Upper lobe of right lung (tissue), 1 donor: ENCODE results near the gene MACF1. TPM values are rescaled to one million over a fixed set of nuclear protein-coding genes. Genes with fewer than 3 reads are reported as not detected.

Experiments used
- ATAC-seq: fragments of 200-7000 bp; cut with Tn5 transposase; one replicate; pipeline ENCODE4 v1.9.1; 2020; ENCODE audit warnings: mild to moderate bottlenecking, moderate library complexity
- DNase-seq: peaks from one replicate; pipeline ENCODE4 v3.0.0-alpha.2; 2020
- H3K27ac ChIP-seq: fragments of 200-600 bp; one replicate; pipeline ENCODE4 v1.8.0; 2022
- H3K27me3 ChIP-seq: fragments of 200-600 bp; one replicate; pipeline ENCODE4 v1.8.0; 2022; ENCODE audit warnings: mild to moderate bottlenecking
- H3K36me3 ChIP-seq: fragments of 200-600 bp; one replicate; pipeline ENCODE4 v1.8.0; 2022
- H3K4me1 ChIP-seq: fragments of 200-600 bp; one replicate; pipeline ENCODE4 v1.8.0; 2022
- H3K4me3 ChIP-seq: fragments of 200-600 bp; one replicate; pipeline ENCODE4 v1.8.0; 2022; ENCODE audit warnings: mild to moderate bottlenecking
- H3K9me3 ChIP-seq: fragments of 200-600 bp; one replicate; pipeline ENCODE4 v1.8.0; 2022
- intact Hi-C: fragments of 100-400 bp; cut with DNase I; formaldehyde crosslinking; loops from one replicate; pipeline ENCODE4 v1.11.0; 2022
- long read RNA-seq: library from polyadenylated mRNA; unstranded; transcript quantifications from one replicate; pipeline ENCODE4 v2.0.0, GENCODE V29; 2021
- total RNA-seq: library from RNA; stranded (reverse); fragmentation: NEBNext Ultra II Directional; extraction: Animal tissue kit (Norgen Biotek cat#: 25700); gene quantifications from one replicate; pipeline ENCODE4 v1.2.1, GENCODE V29; 2021
- TF ChIP-seq, protein P1 (sequence below): fragments of 200-600 bp; IDR thresholded peaks from one replicate; pipeline ENCODE4 v1.8.0; 2022; ENCODE audit warnings: antibody characterized with exemption
- donor health status: DM: no; HTN: yes; CAD: no; lungs with severe emphysema.

The MACF1 gene, protein sequence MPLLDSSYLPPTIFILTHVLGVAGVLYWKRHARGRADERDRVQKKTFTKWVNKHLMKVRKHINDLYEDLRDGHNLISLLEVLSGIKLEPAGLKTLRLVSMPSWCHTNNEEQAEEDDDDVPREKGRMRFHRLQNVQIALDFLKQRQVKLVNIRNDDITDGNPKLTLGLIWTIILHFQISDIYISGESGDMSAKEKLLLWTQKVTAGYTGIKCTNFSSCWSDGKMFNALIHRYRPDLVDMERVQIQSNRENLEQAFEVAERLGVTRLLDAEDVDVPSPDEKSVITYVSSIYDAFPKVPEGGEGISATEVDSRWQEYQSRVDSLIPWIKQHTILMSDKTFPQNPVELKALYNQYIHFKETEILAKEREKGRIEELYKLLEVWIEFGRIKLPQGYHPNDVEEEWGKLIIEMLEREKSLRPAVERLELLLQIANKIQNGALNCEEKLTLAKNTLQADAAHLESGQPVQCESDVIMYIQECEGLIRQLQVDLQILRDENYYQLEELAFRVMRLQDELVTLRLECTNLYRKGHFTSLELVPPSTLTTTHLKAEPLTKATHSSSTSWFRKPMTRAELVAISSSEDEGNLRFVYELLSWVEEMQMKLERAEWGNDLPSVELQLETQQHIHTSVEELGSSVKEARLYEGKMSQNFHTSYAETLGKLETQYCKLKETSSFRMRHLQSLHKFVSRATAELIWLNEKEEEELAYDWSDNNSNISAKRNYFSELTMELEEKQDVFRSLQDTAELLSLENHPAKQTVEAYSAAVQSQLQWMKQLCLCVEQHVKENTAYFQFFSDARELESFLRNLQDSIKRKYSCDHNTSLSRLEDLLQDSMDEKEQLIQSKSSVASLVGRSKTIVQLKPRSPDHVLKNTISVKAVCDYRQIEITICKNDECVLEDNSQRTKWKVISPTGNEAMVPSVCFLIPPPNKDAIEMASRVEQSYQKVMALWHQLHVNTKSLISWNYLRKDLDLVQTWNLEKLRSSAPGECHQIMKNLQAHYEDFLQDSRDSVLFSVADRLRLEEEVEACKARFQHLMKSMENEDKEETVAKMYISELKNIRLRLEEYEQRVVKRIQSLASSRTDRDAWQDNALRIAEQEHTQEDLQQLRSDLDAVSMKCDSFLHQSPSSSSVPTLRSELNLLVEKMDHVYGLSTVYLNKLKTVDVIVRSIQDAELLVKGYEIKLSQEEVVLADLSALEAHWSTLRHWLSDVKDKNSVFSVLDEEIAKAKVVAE (N-terminal part only)
- total RNA-seq: 814 TPM
- long read RNA-seq, full-length matches to known transcripts: 4 of 141 reads
- long read RNA-seq, partial matches to known transcripts: 97 of 141 reads
- long read RNA-seq, other reads (novel, unspliced or antisense): 40 of 141 reads

DNA sequence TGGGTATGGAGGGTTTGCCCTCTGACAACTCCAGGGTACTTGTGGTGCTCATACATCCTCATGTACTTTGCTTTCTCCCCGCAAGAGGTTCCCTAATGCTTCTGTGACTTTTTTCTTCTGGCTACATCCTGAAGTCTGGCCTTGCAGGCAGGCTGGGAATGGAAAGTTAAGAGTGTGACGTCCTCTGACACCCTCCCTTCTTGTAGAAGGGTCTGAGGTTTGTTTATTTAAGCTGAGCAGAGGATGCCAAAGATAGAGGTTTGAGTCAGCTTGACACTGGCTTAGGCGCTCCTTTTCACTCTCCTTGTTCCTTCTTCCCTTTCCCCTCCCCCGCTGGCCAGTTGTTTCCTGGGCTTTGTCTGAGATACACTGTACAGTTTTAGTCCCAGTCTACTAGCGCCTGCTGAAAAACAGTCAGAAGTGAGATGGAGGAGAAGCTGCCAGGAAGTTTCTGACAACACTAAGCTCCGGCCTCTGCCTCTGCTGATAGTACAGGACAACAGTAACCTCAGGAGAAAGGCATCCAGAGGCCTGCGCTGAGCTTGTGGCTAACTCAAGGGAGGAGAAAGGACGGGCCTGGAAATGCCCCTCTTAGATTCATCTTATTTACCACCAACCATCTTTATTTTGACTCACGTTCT lies at the start of gene MACF1:
MACF1 (plus strand) TSS at position 255 of the 641 bp plus-strand sequence; CDS start at position 583, 328 bp downstream.
- peak within 1 kb of the TSS; percentile 81 for H3K27ac ChIP-seq
- DNase-seq (no peak), ATAC-seq (peak; percentile 68)
- no peaks in the 10 kb centered on the region for H3K36me3 ChIP-seq
- H3K4me1 ChIP-seq: peaks cover 45% of the 10 kb centered on the region
- H3K27me3 ChIP-seq: no peaks in the 10 kb centered on the region
- H3K9me3 ChIP-seq: no peaks in the 10 kb centered on the region
- peak within 1 kb of the TSS; percentile 41 for H3K4me3 ChIP-seq
- TF ChIP-seq, protein P1, sequence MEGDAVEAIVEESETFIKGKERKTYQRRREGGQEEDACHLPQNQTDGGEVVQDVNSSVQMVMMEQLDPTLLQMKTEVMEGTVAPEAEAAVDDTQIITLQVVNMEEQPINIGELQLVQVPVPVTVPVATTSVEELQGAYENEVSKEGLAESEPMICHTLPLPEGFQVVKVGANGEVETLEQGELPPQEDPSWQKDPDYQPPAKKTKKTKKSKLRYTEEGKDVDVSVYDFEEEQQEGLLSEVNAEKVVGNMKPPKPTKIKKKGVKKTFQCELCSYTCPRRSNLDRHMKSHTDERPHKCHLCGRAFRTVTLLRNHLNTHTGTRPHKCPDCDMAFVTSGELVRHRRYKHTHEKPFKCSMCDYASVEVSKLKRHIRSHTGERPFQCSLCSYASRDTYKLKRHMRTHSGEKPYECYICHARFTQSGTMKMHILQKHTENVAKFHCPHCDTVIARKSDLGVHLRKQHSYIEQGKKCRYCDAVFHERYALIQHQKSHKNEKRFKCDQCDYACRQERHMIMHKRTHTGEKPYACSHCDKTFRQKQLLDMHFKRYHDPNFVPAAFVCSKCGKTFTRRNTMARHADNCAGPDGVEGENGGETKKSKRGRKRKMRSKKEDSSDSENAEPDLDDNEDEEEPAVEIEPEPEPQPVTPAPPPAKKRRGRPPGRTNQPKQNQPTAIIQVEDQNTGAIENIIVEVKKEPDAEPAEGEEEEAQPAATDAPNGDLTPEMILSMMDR: peak; percentile 43
- intact Hi-C loops: no loop called here

DNA sequence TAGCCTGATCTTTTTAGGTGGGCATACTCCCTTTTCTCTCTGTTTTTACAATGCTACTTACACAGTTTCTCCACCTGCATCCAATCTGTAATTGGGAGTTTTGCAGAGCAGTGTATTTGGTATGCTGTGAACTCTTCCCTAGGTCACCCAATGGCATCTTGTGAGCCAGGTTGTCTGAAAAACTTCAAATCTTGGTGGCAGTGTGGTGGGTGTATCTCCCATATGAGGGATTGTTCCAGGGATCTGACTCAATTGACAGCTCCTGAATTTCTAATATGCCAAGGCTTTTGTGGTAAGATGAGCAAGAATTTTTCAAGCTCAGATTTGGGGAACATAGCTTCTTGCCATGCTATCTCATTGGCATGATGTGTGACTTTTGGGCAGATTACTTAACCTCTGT lies 47.2 kb upstream of the MACF1 start:
- DNase-seq (no peak), ATAC-seq (no peak)
- H3K27me3 ChIP-seq: no peaks in the 10 kb centered on the region
- TF ChIP-seq, protein P1: no peak
- peaks cover 60% of the 10 kb centered on the region for H3K4me1 ChIP-seq
- H3K27ac ChIP-seq: peak overlapping the region; percentile 84
- H3K9me3 ChIP-seq: no peaks in the 10 kb centered on the region
- no peaks in the 10 kb centered on the region for H3K36me3 ChIP-seq
- H3K4me3 ChIP-seq: no peak overlapping the region
- intact Hi-C loops: no loop called here

DNA sequence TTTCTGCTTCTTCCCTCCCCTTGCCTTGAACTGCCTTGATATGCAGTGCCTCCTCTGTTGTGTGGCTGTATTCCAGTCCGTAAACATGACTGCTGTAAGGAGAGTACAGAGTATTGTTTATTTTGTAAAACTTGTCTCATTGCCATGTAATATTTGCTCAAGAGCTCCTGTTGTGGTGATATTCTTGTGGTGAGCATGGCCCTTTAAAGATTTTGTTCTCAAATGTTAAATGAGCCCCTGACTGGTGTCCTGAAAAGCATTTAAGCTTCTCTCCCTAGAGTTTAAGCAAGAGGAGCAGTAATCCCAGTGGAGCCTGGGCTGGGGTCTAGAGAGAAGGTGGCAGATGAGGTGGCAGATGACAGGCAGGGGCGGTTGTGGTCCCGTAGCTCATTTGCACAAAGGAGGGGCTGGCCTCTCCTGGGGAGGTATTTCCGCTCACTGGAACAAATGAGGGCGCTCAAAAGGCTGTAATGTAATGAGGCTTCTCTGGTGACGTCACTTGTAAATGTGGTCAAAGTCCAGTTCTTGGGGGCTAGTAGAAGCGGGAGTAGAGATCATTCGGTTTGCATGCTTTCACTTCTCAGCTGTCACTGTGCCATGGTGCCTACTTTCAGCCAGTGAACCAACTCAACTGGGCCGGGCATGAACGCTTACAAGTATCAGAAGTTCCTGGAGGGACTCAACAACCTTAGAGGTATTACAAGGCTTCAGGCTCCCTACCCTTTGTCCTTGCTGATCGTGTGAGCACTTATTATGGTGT lies 46.0 kb upstream of the MACF1 start:
- ATAC-seq: peak; percentile 77
- intact Hi-C loops: no loop called here
- H3K4me1 ChIP-seq: peaks cover 48% of the 10 kb centered on the region

DNA sequence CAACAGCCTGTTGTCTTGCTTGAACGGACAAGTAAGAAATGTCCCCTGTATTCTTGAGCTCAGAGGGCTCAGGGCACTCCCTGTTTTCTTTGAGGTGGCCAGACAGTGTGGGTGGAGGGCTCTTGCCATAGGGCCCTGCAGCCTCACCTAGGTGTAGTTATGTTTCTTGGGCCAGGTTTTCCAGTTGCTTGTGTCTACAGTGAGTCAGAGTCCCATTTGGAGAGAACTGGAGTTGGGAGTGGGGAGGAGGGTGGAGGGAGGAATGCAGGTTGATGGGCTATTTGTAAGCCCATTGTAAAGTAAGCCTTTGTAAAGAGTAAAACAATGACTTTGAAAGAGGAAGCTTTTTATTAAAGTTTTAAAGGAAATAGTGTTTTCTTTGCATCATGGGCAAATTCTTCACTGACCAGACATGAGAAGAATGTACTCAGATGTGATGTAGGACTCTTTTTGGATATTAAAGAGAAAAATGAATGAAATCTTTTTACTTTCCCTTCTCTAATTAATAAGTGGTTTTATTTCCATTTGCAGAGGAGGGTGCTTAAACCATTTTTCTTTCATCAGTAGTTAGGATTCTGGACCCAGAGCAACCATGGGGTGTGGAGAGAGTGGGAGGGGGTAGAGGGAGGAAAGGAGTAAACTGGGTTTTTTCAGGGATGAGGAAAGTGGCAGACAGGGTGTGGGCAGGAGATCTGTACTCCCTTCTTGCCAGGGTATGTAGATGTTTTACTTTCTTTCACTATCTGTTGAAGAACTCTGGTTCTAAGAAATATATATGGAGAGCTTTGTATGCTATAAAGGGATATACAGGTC lies 45.1 kb upstream of the MACF1 start:
- Histone ChIP-seq H3K27ac (peak overlapping the region; percentile 84), H3K4me1 (peaks cover 41% of the 10 kb centered on the region), H3K4me3 (peak overlapping the region; percentile 47), H3K27me3 (no peaks in the 10 kb centered on the region), H3K36me3 (no peaks in the 10 kb centered on the region), H3K9me3 (no peaks in the 10 kb centered on the region)
- intact Hi-C loops: no loop called here
- TF ChIP-seq, protein P1: no peak
- DNase-seq (no peak), ATAC-seq (peak; percentile 81)

More for the DNA sequence above, 46.0 kb upstream of the MACF1 start:
- H3K36me3 ChIP-seq: no peaks in the 10 kb centered on the region
- TF ChIP-seq, protein P1: peak; percentile 6
- H3K27ac ChIP-seq: peak overlapping the region; percentile 84
- DNase-seq: no peak
- no peaks in the 10 kb centered on the region for H3K27me3 ChIP-seq
- H3K9me3 ChIP-seq: no peaks in the 10 kb centered on the region
- H3K4me3 ChIP-seq: peak overlapping the region; percentile 47
